ENCODE data around the gene CSRNP3.

Gene CSRNP3

GRCh38 chr2:165469417-165469816 is at the start of gene CSRNP3:
TSS of gene CSRNP3 (plus strand) at chr2:165469698. CDS start at chr2:165595066, 125,368 bp downstream.
- peak in 46 of 51 donors; percentile 3 to 90 (median 57) for DNase-seq

GRCh38 chr2:165420231-165420630 is 49.3 kb upstream of the CSRNP3 start:
- DNase-seq = no peak

- no peak for DNase-seq
Measured at GRCh38 chr2:165423081-165423480, 46.4 kb upstream of the CSRNP3 start.

- no peak for DNase-seq
Measured at GRCh38 chr2:165425556-165425955, 43.9 kb upstream of the CSRNP3 start.

- DNase-seq = no peak
Measured at GRCh38 chr2:165427686-165428085, 41.8 kb upstream of the CSRNP3 start.

GRCh38 chr2:165428926-165429325 is 40.6 kb upstream of the CSRNP3 start:
- no peak for DNase-seq

- no peak for DNase-seq
Measured at GRCh38 chr2:165431014-165431413, 38.5 kb upstream of the CSRNP3 start.

GRCh38 chr2:165432234-165432966 is 37.1 kb upstream of the CSRNP3 start:
- no peak for DNase-seq

GRCh38 chr2:165434865-165435496 is 34.5 kb upstream of the CSRNP3 start:
- no peak for DNase-seq

- no peak for DNase-seq
Measured at GRCh38 chr2:165435611-165436010, 33.9 kb upstream of the CSRNP3 start.

- no peak for DNase-seq
Measured at GRCh38 chr2:165436559-165436958, 32.9 kb upstream of the CSRNP3 start.

- DNase-seq = peak in 3 of 51 donors; percentile 2 to 32 (median 7)
Measured at GRCh38 chr2:165440367-165440766, 29.1 kb upstream of the CSRNP3 start.

GRCh38 chr2:165443511-165443910 is 26.0 kb upstream of the CSRNP3 start:
- DNase-seq = no peak

- no peak for DNase-seq
Measured at GRCh38 chr2:165448406-165448805, 21.1 kb upstream of the CSRNP3 start.

- DNase-seq = peak in 1 of 51 donors; percentile 11
Measured at GRCh38 chr2:165450156-165450555, 19.3 kb upstream of the CSRNP3 start.

GRCh38 chr2:165452327-165452726 is 17.2 kb upstream of the CSRNP3 start:
- DNase-seq = no peak

GRCh38 chr2:165453561-165454094 is 15.9 kb upstream of the CSRNP3 start:
- DNase-seq = no peak

GRCh38 chr2:165454905-165455304 is 14.6 kb upstream of the CSRNP3 start:
- no peak for DNase-seq

GRCh38 chr2:165456027-165456426 is 13.5 kb upstream of the CSRNP3 start:
- no peak for DNase-seq

GRCh38 chr2:165462443-165462842 is 7.1 kb upstream of the CSRNP3 start:
- DNase-seq = no peak

- no peak for DNase-seq
Measured at GRCh38 chr2:165466386-165466785, 3.1 kb upstream of the CSRNP3 start.

GRCh38 chr2:165467921-165468320 is 1.6 kb upstream of the CSRNP3 start:
- no peak for DNase-seq

- DNase-seq = no peak
Measured at GRCh38 chr2:165470361-165470760, 863 bp downstream of the CSRNP3 start.
